SK-N-SH (cell line): ENCODE data around the gene GUCA1C. TPM values are rescaled to one million over a fixed set of nuclear protein-coding genes. Genes with fewer than 3 reads are reported as not detected.

Experiments
- CTCF ChIA-PET: fragments of 300-600, 350-600 bp; formaldehyde crosslinking; extraction: SDS; loops from one replicate; lab custom pipeline; 2021; lab: Yijun Ruan, JAX
- POLR2A ChIA-PET: fragments of 350-600 bp; sonication (Branson Sonifier 250); formaldehyde crosslinking; extraction: SDS; loops from one replicate; lab custom pipeline; 2020; ENCODE audit warnings: antibody characterized with exemption, inconsistent platforms; lab: Yijun Ruan, JAX
- DNase-seq: peaks from one replicate; pipeline ENCODE4 v3.0.0; 2012
- H2AFZ ChIP-seq: fragments of 200-600 bp; sonication (generic); 2 replicates; pipeline ENCODE4 v1.8.1; 2016; ENCODE audit warnings: antibody characterized with exemption, mild to moderate bottlenecking, low read depth
- H3F3A ChIP-seq: fragments of 200-600 bp; sonication (generic); replicated peaks from 2 replicates; pipeline ENCODE3; 2016; ENCODE audit warnings: antibody characterized with exemption, mild to moderate bottlenecking; ENCODE audit not compliant: insufficient read depth
- H3K27ac ChIP-seq, 2 experiments: fragments of 200-500 bp in 1 of 2; fragments of 200-600 bp in 1 of 2; sonication (Bioruptor generic) in 1 of 2; sonication (generic), shearing (Covaris generic) in 1 of 2; 2 replicates each; pipeline versions ENCODE4 v1.5.1 to v1.6.1; 2014 to 2016; ENCODE audit warnings: low read depth in 2 of 2, inconsistent platforms in 1 of 2, low read length in 1 of 2, mild to moderate bottlenecking in 1 of 2, mixed read lengths in 1 of 2
- H3K27me3 ChIP-seq: fragments of 200-600 bp; sonication (generic), shearing (Covaris generic); 2 replicates; pipeline ENCODE4 v1.6.1; 2016; ENCODE audit warnings: mixed run types; ENCODE audit not compliant: insufficient read depth
- H3K36me3 ChIP-seq, 2 experiments: fragments of 200-500 bp in 1 of 2; fragments of 200-600 bp in 1 of 2; sonication (Bioruptor generic) in 1 of 2; sonication (generic) in 1 of 2; replicated peaks in 1 of 2; 2 replicates each; pipeline versions ENCODE3 to v1.5.1; 2014 to 2016; ENCODE audit warnings: low read length in 1 of 2, mild to moderate bottlenecking in 1 of 2; ENCODE audit not compliant: insufficient read depth in 2 of 2, control insufficient read depth in 1 of 2
- H3K4me1 ChIP-seq, 2 experiments: fragments of 200-500 bp in 1 of 2; fragments of 200-600 bp in 1 of 2; sonication (Bioruptor generic) in 1 of 2; sonication (generic), shearing (Covaris generic) in 1 of 2; 2 replicates each; pipeline versions ENCODE4 v1.5.1 to v1.6.1; 2014 to 2016; ENCODE audit warnings: low read depth in 1 of 2, low read length in 1 of 2, mixed run types in 1 of 2; ENCODE audit not compliant: insufficient read depth in 2 of 2, control insufficient read depth in 1 of 2
- H3K4me2 ChIP-seq: fragments of 200-600 bp; sonication (generic), shearing (Covaris generic); 2 replicates; pipeline ENCODE4 v1.6.1; 2017; ENCODE audit warnings: mixed run types
- H3K4me3 ChIP-seq, 2 experiments: fragments of 200-500 bp in 1 of 2; fragments of 200-600 bp in 1 of 2; sonication (Bioruptor generic) in 1 of 2; sonication (generic), shearing (Covaris generic) in 1 of 2; 2 replicates each; pipeline versions ENCODE4 v1.5.1 to v1.8.1; 2014 to 2016; ENCODE audit warnings: low read depth in 2 of 2, inconsistent platforms in 1 of 2, low read length in 1 of 2, mild to moderate bottlenecking in 1 of 2, mixed read lengths in 1 of 2, moderate library complexity in 1 of 2
- H3K79me2 ChIP-seq: fragments of 200-600 bp; sonication (generic); 2 replicates; pipeline ENCODE4 v1.8.1; 2017; ENCODE audit warnings: mild to moderate bottlenecking; ENCODE audit not compliant: insufficient read depth
- H3K9ac ChIP-seq: fragments of 200-600 bp; sonication (generic); 2 replicates; pipeline ENCODE4 v1.6.1; 2017; ENCODE audit warnings: mixed run types
- H3K9me2 ChIP-seq: fragments of 200-600 bp; sonication (generic); 2 replicates; pipeline ENCODE4 v1.6.1; 2017; ENCODE audit warnings: mixed run types
- H3K9me3 ChIP-seq: fragments of 200-600 bp; sonication (generic); 2 replicates; pipeline ENCODE4 v1.6.1; 2017; ENCODE audit warnings: mixed run types, mild to moderate bottlenecking, moderate library complexity
- H4K20me1 ChIP-seq: fragments of 200-600 bp; sonication (generic); 2 replicates; pipeline ENCODE4 v1.6.1; 2017; ENCODE audit warnings: mild to moderate bottlenecking, mixed run types; ENCODE audit not compliant: insufficient read depth
- ELF1 ChIP-seq: IDR thresholded peaks from 2 replicates; pipeline ENCODE4 v1.4.0; 2012
- EZH2phosphoT487 ChIP-seq: fragments of 200-600 bp; sonication (generic); IDR thresholded peaks from 2 replicates; pipeline ENCODE4 v1.6.1; 2017; ENCODE audit warnings: low read depth, mixed run types, mild to moderate bottlenecking, antibody characterized with exemption, moderate library complexity, borderline replicate concordance
- FOXJ3 ChIP-seq: sonication (generic); formaldehyde crosslinking; IDR thresholded peaks from 2 replicates; pipeline ENCODE4 v1.5.1; 2020; ENCODE audit warnings: mild to moderate bottlenecking, missing genetic modification reagents
- MEF2A ChIP-seq: IDR thresholded peaks from 2 replicates; pipeline ENCODE4 v1.4.0; 2012; ENCODE audit warnings: low read depth, borderline replicate concordance
- NFIC ChIP-seq: IDR thresholded peaks from 2 replicates; pipeline ENCODE4 v1.4.0; 2012; ENCODE audit warnings: borderline replicate concordance
- POLR2AphosphoS5 ChIP-seq: IDR thresholded peaks from 2 replicates; pipeline ENCODE4 v1.6.1; 2012; ENCODE audit warnings: low read depth, low read length
- RXRA ChIP-seq: IDR thresholded peaks from 2 replicates; pipeline ENCODE4 v1.4.0; 2012; ENCODE audit warnings: low read depth, mild to moderate bottlenecking, borderline replicate concordance
- TAF1 ChIP-seq: IDR thresholded peaks from 2 replicates; pipeline ENCODE4 v1.6.1; 2012; ENCODE audit warnings: low read depth, mild to moderate bottlenecking, low read length, moderate library complexity, borderline replicate concordance
- TCF12 ChIP-seq: IDR thresholded peaks from 2 replicates; pipeline ENCODE4 v1.4.0; 2012
- TEAD4 ChIP-seq: IDR thresholded peaks from 2 replicates; pipeline ENCODE4 v1.4.0; 2012; ENCODE audit warnings: mild to moderate bottlenecking, borderline replicate concordance; ENCODE audit not compliant: insufficient read depth
- WGBS: methylation state at CpG from one replicate; pipeline ENCODE4 v1.1.6; 2017; ENCODE audit warnings: low lambda C conversion rate; 5-methylcytosine and 5-hydroxymethylcytosine counted together
- polyA plus RNA-seq, 3 experiments: library from polyadenylated mRNA; depleted of rRNA; stranded (reverse); fragments of >200 nt; gene quantifications; 2 replicates each; pipeline ENCODE4 v1.2.3, GENCODE V29; 2012
- TF ChIP-seq, protein P1 (sequence below): IDR thresholded peaks from 2 replicates; pipeline ENCODE4 v1.4.0; 2012; ENCODE audit warnings: low read depth, borderline replicate concordance
- TF ChIP-seq, protein P2 (sequence below): IDR thresholded peaks from 2 replicates; pipeline ENCODE4 v1.6.1; 2012; ENCODE audit warnings: mild to moderate bottlenecking, low read depth, low read length, moderate library complexity
- TF ChIP-seq, protein P3 (sequence below): fragments of 200-600 bp; sonication (generic); IDR thresholded peaks from 2 replicates; pipeline ENCODE4 v1.6.1; 2017; ENCODE audit warnings: antibody characterized with exemption, mild to moderate bottlenecking, moderate library complexity
- TF ChIP-seq, protein P4 (sequence below): fragments of 150-350 bp; IDR thresholded peaks from 2 replicates; pipeline ENCODE4 v1.6.1; 2017; ENCODE audit warnings: antibody characterized with exemption, low read length, low read depth, borderline replicate concordance
- TF ChIP-seq, protein P5 (sequence below): IDR thresholded peaks from 2 replicates; pipeline ENCODE4 v1.4.0; 2012; ENCODE audit warnings: low read depth
- TF ChIP-seq, protein P6 (sequence below): IDR thresholded peaks from 2 replicates; pipeline ENCODE4 v1.4.0; 2012; ENCODE audit warnings: low read depth, borderline replicate concordance

GUCA1C gene
- polyA plus RNA-seq, 1 of the 3 experiments (the other 2 are of a cell fraction): not detected

DNA sequence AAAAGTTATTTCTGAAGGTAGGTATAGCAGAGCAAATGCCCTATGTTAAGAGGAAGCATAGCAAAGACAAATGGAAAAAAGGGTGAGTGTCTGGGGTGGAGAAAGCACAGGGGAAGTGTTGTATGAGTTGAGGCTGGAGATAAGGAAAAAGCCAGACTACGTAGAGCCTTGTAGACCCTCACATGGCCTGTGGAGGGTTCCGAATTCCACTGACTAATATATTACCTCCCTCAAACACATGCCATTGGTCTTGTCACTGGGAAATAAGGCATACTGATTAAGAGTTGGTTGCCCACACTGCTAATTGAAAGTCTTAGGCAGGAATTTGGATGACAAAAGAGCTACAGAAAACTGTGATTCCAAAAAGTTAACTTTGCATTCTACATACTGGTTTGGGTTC lies 65.9 kb downstream of the GUCA1C start:
- DNase-seq: no peak
- WGBS: 46% methylated on average over 2 of the region's 2 CpGs
- no peaks in the 10 kb centered on the region for H3K36me3 ChIP-seq

DNA sequence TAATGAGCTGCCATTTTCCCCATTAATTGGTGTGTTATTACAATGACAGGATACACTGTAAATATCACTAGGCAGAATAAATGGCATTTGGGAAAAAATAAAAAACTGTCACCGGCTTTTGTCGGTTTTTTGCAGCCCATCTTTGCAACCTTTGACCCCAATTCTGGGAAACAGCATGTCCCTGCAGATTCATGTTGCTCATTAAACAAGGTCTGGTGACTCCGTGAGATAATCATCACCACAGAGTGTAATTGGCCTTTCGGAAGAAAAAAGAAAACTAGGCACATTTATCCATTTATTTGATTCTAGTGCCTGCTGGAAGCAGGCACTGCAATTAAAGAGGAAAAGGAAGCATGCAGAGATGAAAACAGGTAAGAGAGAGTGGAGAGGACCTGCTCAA lies 66.6 kb downstream of the GUCA1C start:
- H3K36me3 ChIP-seq: no peaks in the 10 kb centered on the region
- peak overlapping the region in 1 of 2 experiments; percentile 30; a peak in 2 of 4 replicates for H3K27ac ChIP-seq
- CTCF ChIA-PET: interaction anchor here (0.9 to 1.9 kb wide), 3 partner anchors 11 to 225 kb away, joined by 3 to 9 read pairs (median 5); no protein-coding TSS in a partner anchor
- H3K9me2 ChIP-seq: no peaks in the 10 kb centered on the region
- no peak overlapping the region for H3K4me2 ChIP-seq
- H4K20me1 ChIP-seq: no peaks in the 10 kb centered on the region
- H3K79me2 ChIP-seq: no peaks in the 10 kb centered on the region
- no peaks in the 10 kb centered on the region for H3K27me3 ChIP-seq
- WGBS: 27% methylated on average over 4 of the region's 4 CpGs
- no peaks in the 10 kb centered on the region for H3K9me3 ChIP-seq
- DNase-seq: peak; percentile 44
- POLR2A ChIA-PET: no interaction called here
- no peaks in the 10 kb centered on the region for H3F3A ChIP-seq
- no peak overlapping the region for H2AFZ ChIP-seq
- no peak overlapping the region for H3K9ac ChIP-seq
- H3K4me1 ChIP-seq: no peaks in the 10 kb centered on the region; a peak in 1 of 4 replicates
- no peak overlapping the region for H3K4me3 ChIP-seq
- TF ChIP-seq RXRA (no peak), TAF1 (no peak), EZH2phosphoT487 (no peak), NFIC (no peak), TEAD4 (no peak), MEF2A (no peak), FOXJ3 (no peak), ELF1 (no peak), TCF12 (no peak), POLR2AphosphoS5 (no peak)
- TF ChIP-seq, protein P1, sequence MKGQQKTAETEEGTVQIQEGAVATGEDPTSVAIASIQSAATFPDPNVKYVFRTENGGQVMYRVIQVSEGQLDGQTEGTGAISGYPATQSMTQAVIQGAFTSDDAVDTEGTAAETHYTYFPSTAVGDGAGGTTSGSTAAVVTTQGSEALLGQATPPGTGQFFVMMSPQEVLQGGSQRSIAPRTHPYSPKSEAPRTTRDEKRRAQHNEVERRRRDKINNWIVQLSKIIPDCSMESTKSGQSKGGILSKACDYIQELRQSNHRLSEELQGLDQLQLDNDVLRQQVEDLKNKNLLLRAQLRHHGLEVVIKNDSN: no peak
- TF ChIP-seq, protein P2, sequence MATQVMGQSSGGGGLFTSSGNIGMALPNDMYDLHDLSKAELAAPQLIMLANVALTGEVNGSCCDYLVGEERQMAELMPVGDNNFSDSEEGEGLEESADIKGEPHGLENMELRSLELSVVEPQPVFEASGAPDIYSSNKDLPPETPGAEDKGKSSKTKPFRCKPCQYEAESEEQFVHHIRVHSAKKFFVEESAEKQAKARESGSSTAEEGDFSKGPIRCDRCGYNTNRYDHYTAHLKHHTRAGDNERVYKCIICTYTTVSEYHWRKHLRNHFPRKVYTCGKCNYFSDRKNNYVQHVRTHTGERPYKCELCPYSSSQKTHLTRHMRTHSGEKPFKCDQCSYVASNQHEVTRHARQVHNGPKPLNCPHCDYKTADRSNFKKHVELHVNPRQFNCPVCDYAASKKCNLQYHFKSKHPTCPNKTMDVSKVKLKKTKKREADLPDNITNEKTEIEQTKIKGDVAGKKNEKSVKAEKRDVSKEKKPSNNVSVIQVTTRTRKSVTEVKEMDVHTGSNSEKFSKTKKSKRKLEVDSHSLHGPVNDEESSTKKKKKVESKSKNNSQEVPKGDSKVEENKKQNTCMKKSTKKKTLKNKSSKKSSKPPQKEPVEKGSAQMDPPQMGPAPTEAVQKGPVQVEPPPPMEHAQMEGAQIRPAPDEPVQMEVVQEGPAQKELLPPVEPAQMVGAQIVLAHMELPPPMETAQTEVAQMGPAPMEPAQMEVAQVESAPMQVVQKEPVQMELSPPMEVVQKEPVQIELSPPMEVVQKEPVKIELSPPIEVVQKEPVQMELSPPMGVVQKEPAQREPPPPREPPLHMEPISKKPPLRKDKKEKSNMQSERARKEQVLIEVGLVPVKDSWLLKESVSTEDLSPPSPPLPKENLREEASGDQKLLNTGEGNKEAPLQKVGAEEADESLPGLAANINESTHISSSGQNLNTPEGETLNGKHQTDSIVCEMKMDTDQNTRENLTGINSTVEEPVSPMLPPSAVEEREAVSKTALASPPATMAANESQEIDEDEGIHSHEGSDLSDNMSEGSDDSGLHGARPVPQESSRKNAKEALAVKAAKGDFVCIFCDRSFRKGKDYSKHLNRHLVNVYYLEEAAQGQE: no peak
- TF ChIP-seq, protein P3, sequence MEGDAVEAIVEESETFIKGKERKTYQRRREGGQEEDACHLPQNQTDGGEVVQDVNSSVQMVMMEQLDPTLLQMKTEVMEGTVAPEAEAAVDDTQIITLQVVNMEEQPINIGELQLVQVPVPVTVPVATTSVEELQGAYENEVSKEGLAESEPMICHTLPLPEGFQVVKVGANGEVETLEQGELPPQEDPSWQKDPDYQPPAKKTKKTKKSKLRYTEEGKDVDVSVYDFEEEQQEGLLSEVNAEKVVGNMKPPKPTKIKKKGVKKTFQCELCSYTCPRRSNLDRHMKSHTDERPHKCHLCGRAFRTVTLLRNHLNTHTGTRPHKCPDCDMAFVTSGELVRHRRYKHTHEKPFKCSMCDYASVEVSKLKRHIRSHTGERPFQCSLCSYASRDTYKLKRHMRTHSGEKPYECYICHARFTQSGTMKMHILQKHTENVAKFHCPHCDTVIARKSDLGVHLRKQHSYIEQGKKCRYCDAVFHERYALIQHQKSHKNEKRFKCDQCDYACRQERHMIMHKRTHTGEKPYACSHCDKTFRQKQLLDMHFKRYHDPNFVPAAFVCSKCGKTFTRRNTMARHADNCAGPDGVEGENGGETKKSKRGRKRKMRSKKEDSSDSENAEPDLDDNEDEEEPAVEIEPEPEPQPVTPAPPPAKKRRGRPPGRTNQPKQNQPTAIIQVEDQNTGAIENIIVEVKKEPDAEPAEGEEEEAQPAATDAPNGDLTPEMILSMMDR: no peak
- TF ChIP-seq, protein P4, sequence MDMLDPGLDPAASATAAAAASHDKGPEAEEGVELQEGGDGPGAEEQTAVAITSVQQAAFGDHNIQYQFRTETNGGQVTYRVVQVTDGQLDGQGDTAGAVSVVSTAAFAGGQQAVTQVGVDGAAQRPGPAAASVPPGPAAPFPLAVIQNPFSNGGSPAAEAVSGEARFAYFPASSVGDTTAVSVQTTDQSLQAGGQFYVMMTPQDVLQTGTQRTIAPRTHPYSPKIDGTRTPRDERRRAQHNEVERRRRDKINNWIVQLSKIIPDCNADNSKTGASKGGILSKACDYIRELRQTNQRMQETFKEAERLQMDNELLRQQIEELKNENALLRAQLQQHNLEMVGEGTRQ: no peak
- TF ChIP-seq, protein P5, sequence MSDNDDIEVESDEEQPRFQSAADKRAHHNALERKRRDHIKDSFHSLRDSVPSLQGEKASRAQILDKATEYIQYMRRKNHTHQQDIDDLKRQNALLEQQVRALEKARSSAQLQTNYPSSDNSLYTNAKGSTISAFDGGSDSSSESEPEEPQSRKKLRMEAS: no peak

More for the DNA sequence above, 65.9 kb downstream of the GUCA1C start:
- no peak overlapping the region for H3K4me2 ChIP-seq
- POLR2A ChIA-PET: no interaction called here
- no peak overlapping the region for H3K4me3 ChIP-seq
- H3K9me2 ChIP-seq: no peaks in the 10 kb centered on the region
- no peak overlapping the region for H3K9ac ChIP-seq
- no peak for TF ChIP-seq ELF1
- TF ChIP-seq, protein P6, sequence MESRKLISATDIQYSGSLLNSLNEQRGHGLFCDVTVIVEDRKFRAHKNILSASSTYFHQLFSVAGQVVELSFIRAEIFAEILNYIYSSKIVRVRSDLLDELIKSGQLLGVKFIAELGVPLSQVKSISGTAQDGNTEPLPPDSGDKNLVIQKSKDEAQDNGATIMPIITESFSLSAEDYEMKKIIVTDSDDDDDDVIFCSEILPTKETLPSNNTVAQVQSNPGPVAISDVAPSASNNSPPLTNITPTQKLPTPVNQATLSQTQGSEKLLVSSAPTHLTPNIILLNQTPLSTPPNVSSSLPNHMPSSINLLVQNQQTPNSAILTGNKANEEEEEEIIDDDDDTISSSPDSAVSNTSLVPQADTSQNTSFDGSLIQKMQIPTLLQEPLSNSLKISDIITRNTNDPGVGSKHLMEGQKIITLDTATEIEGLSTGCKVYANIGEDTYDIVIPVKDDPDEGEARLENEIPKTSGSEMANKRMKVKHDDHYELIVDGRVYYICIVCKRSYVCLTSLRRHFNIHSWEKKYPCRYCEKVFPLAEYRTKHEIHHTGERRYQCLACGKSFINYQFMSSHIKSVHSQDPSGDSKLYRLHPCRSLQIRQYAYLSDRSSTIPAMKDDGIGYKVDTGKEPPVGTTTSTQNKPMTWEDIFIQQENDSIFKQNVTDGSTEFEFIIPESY: no peak
- TF ChIP-seq, all 33 proteins: peak for 0
- H3K27ac ChIP-seq: peak overlapping the region in 1 of 2 experiments; percentile 30; a peak in 1 of 4 replicates
- no peaks in the 10 kb centered on the region for H3K9me3 ChIP-seq
- no peaks in the 10 kb centered on the region for H3K27me3 ChIP-seq
- H3K4me1 ChIP-seq: no peaks in the 10 kb centered on the region; a peak in 1 of 4 replicates
- no peaks in the 10 kb centered on the region for H4K20me1 ChIP-seq
- CTCF ChIA-PET: interaction anchor here (0.6 to 1.8 kb wide), 3 partner anchors 10 to 27 kb away, joined by 3 to 9 read pairs (median 3); no protein-coding TSS in a partner anchor
- no peaks in the 10 kb centered on the region for H3F3A ChIP-seq
- H3K79me2 ChIP-seq: no peaks in the 10 kb centered on the region
- H2AFZ ChIP-seq: no peak overlapping the region
